Measurements from ENCODE around the gene NCOA7.

The NCOA7 gene

GRCh38 chr6:125797886-125798444 lies 7.2 kb downstream of the NCOA7 start:
- no peak overlapping the region for H3K4ac ChIP-seq (ENCODE audit: low read length)
- no peaks in the 10 kb centered on the region for H3K36me3 ChIP-seq (replicated peaks in 1 of 2; ENCODE audit: control insufficient read depth in 2 of 2, insufficient read depth in 2 of 2, low read length in 2 of 2)
- no peak overlapping the region for H2BK12ac ChIP-seq (ENCODE audit: low read length)
- no peak overlapping the region for H2AK5ac ChIP-seq (ENCODE audit: low read depth, low read length)
- no peak overlapping the region for H2BK5ac ChIP-seq (ENCODE audit: low read length)
- no peaks in the 10 kb centered on the region for H3K4me1 ChIP-seq (ENCODE audit: control insufficient read depth in 2 of 2, insufficient read depth in 1 of 2, low read depth in 1 of 2, low read length in 2 of 2)
- H3K27me3 ChIP-seq (ENCODE audit: control insufficient read depth in 3 of 3, insufficient read depth in 3 of 3, low read depth in 1 of 3, low read length in 3 of 3) = no peaks in the 10 kb centered on the region
- no peak overlapping the region for H3K4me2 ChIP-seq (ENCODE audit: insufficient read depth, low read length, poor library complexity, severe bottlenecking)
- no peaks in the 10 kb centered on the region for H3K9me3 ChIP-seq (replicated peaks in 1 of 2; ENCODE audit: control insufficient read depth in 2 of 2, insufficient read depth in 1 of 2, low read depth in 1 of 2, low read length in 2 of 2)
- H3K23ac ChIP-seq (ENCODE audit: low read depth, low read length, poor library complexity) = no peak overlapping the region
- no peak overlapping the region for H3K18ac ChIP-seq (ENCODE audit: low read length)
- no peak overlapping the region for H4K8ac ChIP-seq (ENCODE audit: low read depth, low read length)
- no peaks in the 10 kb centered on the region for H3K79me1 ChIP-seq (ENCODE audit: low read depth, low read length)
- no peak overlapping the region for H3K27ac ChIP-seq (replicated peaks; ENCODE audit: low read length)
- no peak overlapping the region for H3K9ac ChIP-seq (ENCODE audit: low read depth, low read length, poor library complexity)
- H3K14ac ChIP-seq (ENCODE audit: low read length) = no peak overlapping the region
- WGBS, 2 donors (ENCODE audit: extremely low coverage in 2 of 2, insufficient read length in 2 of 2, insufficient replicate concordance in 1 of 2) = no CpG with 5 or more reads among the region's 3 CpGs
- H2BK120ac ChIP-seq (ENCODE audit: low read depth, low read length) = no peak overlapping the region
- no peak overlapping the region for H4K91ac ChIP-seq (ENCODE audit: low read depth, low read length, poor library complexity)
- no peak overlapping the region for H2AFZ ChIP-seq (ENCODE audit: low read length)
- no peak for DNase-seq (ENCODE audit: low spot score)
- no peak overlapping the region for H2BK15ac ChIP-seq (ENCODE audit: low read length)
- no peak overlapping the region for H3K4me3 ChIP-seq (ENCODE audit: low read length in 2 of 2)

GRCh38 chr6:125798734-125799508 lies 8.2 kb downstream of the NCOA7 start:
- Histone ChIP-seq H3K4me1 (ENCODE audit: control insufficient read depth in 2 of 2, insufficient read depth in 1 of 2, low read depth in 1 of 2, low read length in 2 of 2) (no peaks in the 10 kb centered on the region), H3K18ac (ENCODE audit: low read length) (no peak overlapping the region), H2BK120ac (ENCODE audit: low read depth, low read length) (no peak overlapping the region), H2AK5ac (ENCODE audit: low read depth, low read length) (no peak overlapping the region), H3K4me2 (ENCODE audit: insufficient read depth, low read length, poor library complexity, severe bottlenecking) (no peak overlapping the region), H2BK5ac (ENCODE audit: low read length) (no peak overlapping the region), H2BK15ac (ENCODE audit: low read length) (no peak overlapping the region), H4K8ac (ENCODE audit: low read depth, low read length) (no peak overlapping the region), H4K91ac (ENCODE audit: low read depth, low read length, poor library complexity) (no peak overlapping the region), H3K4ac (ENCODE audit: low read length) (no peak overlapping the region), H3K79me1 (ENCODE audit: low read depth, low read length) (no peaks in the 10 kb centered on the region), H3K36me3 (replicated peaks in 1 of 2; ENCODE audit: control insufficient read depth in 2 of 2, insufficient read depth in 2 of 2, low read length in 2 of 2) (no peaks in the 10 kb centered on the region), H3K9me3 (replicated peaks in 1 of 2; ENCODE audit: control insufficient read depth in 2 of 2, insufficient read depth in 1 of 2, low read depth in 1 of 2, low read length in 2 of 2) (no peaks in the 10 kb centered on the region), H2AFZ (ENCODE audit: low read length) (no peak overlapping the region), H3K23ac (ENCODE audit: low read depth, low read length, poor library complexity) (no peak overlapping the region), H3K14ac (ENCODE audit: low read length) (no peak overlapping the region), H3K4me3 (ENCODE audit: low read length in 2 of 2) (no peak overlapping the region), H3K27ac (replicated peaks; ENCODE audit: low read length) (no peak overlapping the region), H3K27me3 (ENCODE audit: control insufficient read depth in 3 of 3, insufficient read depth in 3 of 3, low read depth in 1 of 3, low read length in 3 of 3) (no peaks in the 10 kb centered on the region), H3K9ac (ENCODE audit: low read depth, low read length, poor library complexity) (no peak overlapping the region), H2BK12ac (ENCODE audit: low read length) (no peak overlapping the region)
- WGBS, 2 donors (ENCODE audit: extremely low coverage in 2 of 2, insufficient read length in 2 of 2, insufficient replicate concordance in 1 of 2) = 100% methylated on average over 1 of the region's 5 CpGs; no CpG with 5 or more reads in 1 of the 2 donors
- no peak for DNase-seq (ENCODE audit: low spot score)

GRCh38 chr6:125802383-125802782 lies 11.6 kb downstream of the NCOA7 start:
- Histone ChIP-seq H2BK12ac (ENCODE audit: low read length) (no peak overlapping the region), H2BK120ac (ENCODE audit: low read depth, low read length) (no peak overlapping the region), H3K4me1 (ENCODE audit: control insufficient read depth in 2 of 2, insufficient read depth in 1 of 2, low read depth in 1 of 2, low read length in 2 of 2) (no peaks in the 10 kb centered on the region), H2BK5ac (ENCODE audit: low read length) (no peak overlapping the region), H2AK5ac (ENCODE audit: low read depth, low read length) (no peak overlapping the region), H3K4me2 (ENCODE audit: insufficient read depth, low read length, poor library complexity, severe bottlenecking) (no peak overlapping the region), H2AFZ (ENCODE audit: low read length) (no peak overlapping the region), H3K27ac (replicated peaks; ENCODE audit: low read length) (no peak overlapping the region), H3K14ac (ENCODE audit: low read length) (no peak overlapping the region), H3K36me3 (replicated peaks in 1 of 2; ENCODE audit: control insufficient read depth in 2 of 2, insufficient read depth in 2 of 2, low read length in 2 of 2) (no peaks in the 10 kb centered on the region), H3K9ac (ENCODE audit: low read depth, low read length, poor library complexity) (no peak overlapping the region), H3K79me1 (ENCODE audit: low read depth, low read length) (no peaks in the 10 kb centered on the region), H3K23ac (ENCODE audit: low read depth, low read length, poor library complexity) (no peak overlapping the region), H3K18ac (ENCODE audit: low read length) (no peak overlapping the region), H2BK15ac (ENCODE audit: low read length) (no peak overlapping the region), H3K4me3 (ENCODE audit: low read length in 2 of 2) (no peak overlapping the region), H3K4ac (ENCODE audit: low read length) (no peak overlapping the region), H3K27me3 (ENCODE audit: control insufficient read depth in 3 of 3, insufficient read depth in 3 of 3, low read depth in 1 of 3, low read length in 3 of 3) (no peaks in the 10 kb centered on the region), H3K9me3 (replicated peaks in 1 of 2; ENCODE audit: control insufficient read depth in 2 of 2, insufficient read depth in 1 of 2, low read depth in 1 of 2, low read length in 2 of 2) (no peaks in the 10 kb centered on the region), H4K91ac (ENCODE audit: low read depth, low read length, poor library complexity) (no peak overlapping the region), H4K8ac (ENCODE audit: low read depth, low read length) (no peak overlapping the region)
- DNase-seq (ENCODE audit: low spot score) = no peak
- no CpG with 5 or more reads among the region's 2 CpGs for WGBS, 2 donors (ENCODE audit: extremely low coverage in 2 of 2, insufficient read length in 2 of 2, insufficient replicate concordance in 1 of 2)

GRCh38 chr6:125802943-125803377 lies 12.2 kb downstream of the NCOA7 start:
- Histone ChIP-seq H2BK120ac (ENCODE audit: low read depth, low read length) (no peak overlapping the region), H3K23ac (ENCODE audit: low read depth, low read length, poor library complexity) (no peak overlapping the region), H3K4me1 (ENCODE audit: control insufficient read depth in 2 of 2, insufficient read depth in 1 of 2, low read depth in 1 of 2, low read length in 2 of 2) (no peaks in the 10 kb centered on the region), H2BK15ac (ENCODE audit: low read length) (no peak overlapping the region), H3K27ac (replicated peaks; ENCODE audit: low read length) (no peak overlapping the region), H3K9ac (ENCODE audit: low read depth, low read length, poor library complexity) (no peak overlapping the region), H4K8ac (ENCODE audit: low read depth, low read length) (no peak overlapping the region), H3K4me2 (ENCODE audit: insufficient read depth, low read length, poor library complexity, severe bottlenecking) (no peak overlapping the region), H3K79me1 (ENCODE audit: low read depth, low read length) (no peaks in the 10 kb centered on the region), H3K27me3 (ENCODE audit: control insufficient read depth in 3 of 3, insufficient read depth in 3 of 3, low read depth in 1 of 3, low read length in 3 of 3) (no peaks in the 10 kb centered on the region), H3K18ac (ENCODE audit: low read length) (no peak overlapping the region), H3K14ac (ENCODE audit: low read length) (no peak overlapping the region), H2AFZ (ENCODE audit: low read length) (no peak overlapping the region), H3K9me3 (replicated peaks in 1 of 2; ENCODE audit: control insufficient read depth in 2 of 2, insufficient read depth in 1 of 2, low read depth in 1 of 2, low read length in 2 of 2) (no peaks in the 10 kb centered on the region), H3K4me3 (ENCODE audit: low read length in 2 of 2) (no peak overlapping the region), H4K91ac (ENCODE audit: low read depth, low read length, poor library complexity) (no peak overlapping the region), H3K36me3 (replicated peaks in 1 of 2; ENCODE audit: control insufficient read depth in 2 of 2, insufficient read depth in 2 of 2, low read length in 2 of 2) (no peaks in the 10 kb centered on the region), H2BK5ac (ENCODE audit: low read length) (no peak overlapping the region), H2AK5ac (ENCODE audit: low read depth, low read length) (no peak overlapping the region), H3K4ac (ENCODE audit: low read length) (no peak overlapping the region), H2BK12ac (ENCODE audit: low read length) (no peak overlapping the region)
- no peak for DNase-seq (ENCODE audit: low spot score)
- whole genome bisulfite sequencing, 2 donors (ENCODE audit: extremely low coverage in 2 of 2, insufficient read length in 2 of 2, insufficient replicate concordance in 1 of 2) = no CpG with 5 or more reads among the region's 4 CpGs
